Measurements from ENCODE around the gene CPZ.
"Not testable (repeated sequence)": the region's sequence is repeated elsewhere in the genome, so short reads cannot be mapped to it uniquely, and the experiment has no call there.

The CPZ gene

DNA sequence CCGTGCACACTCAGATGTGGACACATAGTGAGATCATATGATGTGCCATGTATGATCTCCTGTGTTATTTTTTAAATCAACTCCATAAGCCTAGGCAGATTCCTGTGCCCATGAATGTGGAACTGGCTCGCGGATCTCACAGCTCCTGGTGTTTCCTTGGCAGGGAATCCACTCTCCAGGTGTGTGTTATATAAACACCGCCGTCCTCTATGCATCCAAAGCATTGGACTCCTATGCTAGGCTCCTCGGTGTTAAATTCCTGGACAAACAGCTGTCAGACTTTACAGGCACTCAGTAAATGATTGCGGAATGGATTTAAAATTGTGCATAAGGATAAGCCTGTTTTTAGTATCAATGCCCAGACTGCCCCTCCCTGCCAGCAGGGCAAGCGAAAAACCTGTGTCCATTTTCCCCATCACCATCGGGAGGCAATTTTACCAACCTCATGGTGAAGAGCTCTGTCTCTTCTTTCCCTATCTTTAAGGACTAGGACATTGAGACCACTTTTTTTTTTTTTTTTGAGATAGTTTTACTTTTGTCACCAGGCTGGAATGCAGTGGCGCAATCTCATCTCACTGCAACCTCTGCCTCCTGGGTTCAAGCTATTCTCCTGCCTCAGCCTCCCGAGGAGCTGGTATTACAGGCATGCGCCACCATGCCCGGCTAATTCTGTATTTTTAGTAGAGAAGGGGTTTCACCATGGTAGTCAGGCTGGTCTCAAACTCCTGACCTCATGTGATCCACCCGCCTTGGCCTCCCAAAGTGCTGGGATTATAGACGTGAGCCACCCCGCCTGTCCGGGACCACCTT is 36.0 kb upstream of the CPZ start:
- no peak for DNase-seq

DNA sequence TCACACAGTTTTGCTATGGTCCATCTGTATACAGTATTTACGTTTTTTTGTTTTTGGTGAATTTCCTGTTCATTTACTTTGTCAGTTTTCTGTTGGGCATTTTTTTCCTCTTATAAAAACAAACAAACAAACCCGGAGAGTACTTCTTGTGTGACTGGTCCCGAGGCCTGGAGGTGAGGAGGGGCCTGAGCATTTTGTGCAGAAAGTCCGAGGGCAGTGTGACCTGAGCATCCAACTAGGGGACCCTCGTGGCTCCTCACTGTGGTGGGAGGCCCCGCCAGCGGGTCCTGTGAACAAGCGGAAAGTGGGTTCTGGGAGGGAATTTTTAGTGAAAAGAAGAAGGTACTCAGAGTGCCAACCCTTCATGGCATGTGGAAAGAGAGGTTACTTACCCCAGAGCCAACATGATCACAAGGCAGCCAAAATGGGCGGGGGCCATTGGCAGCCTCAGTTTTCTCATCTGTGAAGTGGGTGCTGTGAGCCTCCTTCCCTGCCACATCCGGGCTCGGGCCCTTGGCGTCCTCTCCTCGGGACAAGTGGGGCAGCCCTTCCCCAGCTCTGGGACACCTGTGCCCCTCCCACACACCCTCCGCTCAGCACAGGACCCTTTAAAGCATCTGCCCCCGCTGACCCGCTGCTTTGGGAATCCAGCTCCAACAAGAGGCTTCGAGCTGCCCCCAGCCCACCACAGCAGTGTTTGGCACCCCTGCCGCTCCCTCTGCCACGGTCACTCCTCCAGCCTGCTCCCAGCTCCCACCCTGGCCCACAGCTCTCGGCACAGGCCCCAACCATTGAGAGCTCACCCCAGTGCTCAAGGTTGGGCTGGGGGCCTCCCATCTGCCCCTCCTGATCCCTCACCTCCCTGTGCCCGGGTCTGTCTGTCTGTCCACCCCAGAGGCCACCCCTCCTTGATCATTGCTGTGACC is 35.2 kb upstream of the CPZ start:
- DNase-seq = no peak

DNA sequence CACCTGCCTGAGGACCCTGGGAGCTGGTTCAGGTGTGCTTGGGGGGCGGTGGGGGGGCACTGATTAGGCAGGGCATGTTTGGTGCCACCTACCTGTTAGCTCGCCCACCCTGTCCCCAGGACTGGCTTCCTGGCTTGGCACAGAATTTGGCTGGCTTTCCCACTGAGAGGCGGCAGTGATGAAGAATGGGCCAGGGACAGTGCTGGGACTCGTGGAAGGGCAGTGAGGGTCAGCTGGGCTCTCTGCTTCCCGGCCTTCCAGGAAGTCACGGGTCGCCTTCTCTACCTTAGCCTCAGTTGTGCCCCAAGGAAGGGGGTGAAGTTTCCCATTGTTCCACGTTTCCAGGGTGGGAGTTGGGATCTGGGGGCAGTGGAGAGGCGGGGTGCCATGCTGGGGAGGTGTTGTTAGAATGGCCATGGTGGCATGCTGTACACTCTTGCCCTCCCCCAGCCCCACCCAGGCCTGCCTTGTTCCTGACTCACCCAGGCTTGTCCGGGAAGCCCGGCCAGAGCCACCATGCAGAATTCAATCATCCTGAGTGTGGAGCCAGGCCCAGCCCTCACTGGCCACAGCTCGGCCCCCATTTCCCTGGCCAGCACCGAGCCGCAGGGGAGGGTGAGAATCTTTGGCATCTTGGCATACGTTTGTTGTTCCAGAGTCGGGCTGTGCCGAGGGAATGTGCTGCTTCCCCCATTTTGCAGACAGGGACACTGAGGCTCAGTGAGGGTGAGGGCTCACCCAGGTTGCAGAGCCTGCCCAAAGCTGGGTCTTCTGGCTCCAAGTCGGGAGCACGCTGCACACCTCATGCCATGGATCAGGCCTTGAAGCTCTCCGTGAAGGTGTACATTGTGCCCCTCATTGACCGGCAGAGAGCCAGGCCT is 34.2 kb upstream of the CPZ start:
- no peak for DNase-seq

DNA sequence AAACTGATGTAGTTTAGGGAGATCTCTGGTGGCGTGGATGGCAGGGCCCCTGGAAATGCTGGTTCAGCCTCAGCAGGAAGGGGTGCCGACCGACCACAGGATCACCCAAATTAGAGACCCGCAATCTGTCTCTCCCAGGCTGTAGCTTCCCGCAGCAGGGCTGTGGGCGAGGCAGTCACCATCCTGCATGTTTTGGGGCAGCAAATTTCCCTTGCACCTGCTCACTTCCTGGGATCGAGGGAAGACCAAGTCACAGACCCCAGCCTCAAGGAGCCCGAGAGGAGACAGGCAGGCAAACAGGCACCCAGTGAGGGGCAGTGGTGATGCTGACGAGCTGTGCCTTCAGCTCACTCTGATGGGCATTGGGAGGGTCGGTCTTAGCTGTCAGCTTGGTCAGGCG is 33.6 kb upstream of the CPZ start:
- DNase-seq = no peak

DNA sequence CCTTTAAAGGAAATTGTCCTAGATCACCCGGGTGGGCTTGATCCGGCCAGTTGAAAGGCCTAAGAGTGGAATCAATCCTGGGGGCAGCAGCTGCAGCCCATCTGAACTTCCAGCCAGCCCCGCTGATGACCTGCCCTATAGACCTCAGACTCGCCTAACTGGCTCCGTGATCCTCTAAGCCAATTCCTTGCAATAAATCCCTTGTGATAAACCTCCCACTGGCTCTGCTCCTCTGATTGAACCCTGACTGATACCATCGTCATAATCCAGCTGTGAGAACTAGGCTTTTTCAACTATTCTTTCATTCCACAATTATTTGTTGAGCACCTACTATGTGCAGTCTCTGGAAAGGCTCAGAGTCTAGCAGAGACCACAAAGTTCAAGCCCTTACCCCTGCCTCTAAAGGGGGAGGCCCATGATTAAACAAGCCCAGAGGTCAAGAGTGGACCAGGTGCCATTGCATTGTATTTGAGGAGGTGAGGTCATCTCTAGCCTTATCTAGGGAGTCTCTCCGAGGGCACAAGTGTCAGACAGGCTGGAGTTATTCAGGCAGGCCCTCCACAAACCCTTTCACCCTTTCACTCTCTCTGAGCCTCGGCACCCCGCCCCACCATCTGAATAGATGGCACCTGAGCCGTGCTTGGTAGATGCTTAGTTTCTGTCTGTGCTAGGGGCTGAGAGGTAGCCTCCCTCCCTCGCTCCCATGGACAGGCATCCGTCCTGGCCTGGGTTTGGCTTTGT is 32.9 kb upstream of the CPZ start:
- DNase-seq = no peak

DNA sequence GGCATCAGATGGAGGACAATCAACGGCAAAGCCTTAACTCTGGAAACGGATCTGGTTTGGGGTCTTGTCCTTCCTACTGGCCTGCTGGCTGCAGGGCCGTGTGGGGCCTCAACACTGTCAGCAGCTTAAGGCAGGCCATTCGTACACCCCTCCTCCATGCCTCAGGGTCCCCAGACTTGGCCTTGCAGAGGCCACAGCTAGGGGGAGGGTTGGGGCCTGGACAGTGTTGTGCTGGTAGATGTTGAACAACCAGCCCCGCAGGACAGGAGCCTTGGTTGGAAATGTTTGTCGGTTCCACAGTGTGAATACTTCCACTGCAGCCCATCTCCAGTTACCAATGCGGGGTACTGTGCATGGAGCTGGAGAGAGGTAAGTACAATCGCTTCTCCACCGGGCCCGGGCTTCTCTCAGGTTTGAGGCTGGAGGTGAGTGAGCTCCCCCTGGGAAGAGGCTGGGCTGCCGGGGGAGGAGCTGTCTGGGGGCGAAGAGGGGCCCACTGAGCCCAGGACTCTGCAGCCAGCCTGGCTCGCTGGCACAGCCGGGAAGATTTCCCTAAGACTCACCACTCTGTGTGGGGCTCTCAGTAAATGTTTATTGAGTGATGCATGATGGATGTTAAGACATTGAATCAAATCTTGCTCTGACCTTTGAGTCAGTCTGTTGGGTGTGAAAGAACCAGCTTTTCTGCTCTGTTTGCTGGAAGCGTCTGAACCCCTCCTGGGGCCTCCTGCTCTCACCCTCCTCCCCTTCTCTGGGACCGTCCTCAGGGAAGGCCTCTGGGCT is 32.1 kb upstream of the CPZ start:
- DNase-seq = no peak

DNA sequence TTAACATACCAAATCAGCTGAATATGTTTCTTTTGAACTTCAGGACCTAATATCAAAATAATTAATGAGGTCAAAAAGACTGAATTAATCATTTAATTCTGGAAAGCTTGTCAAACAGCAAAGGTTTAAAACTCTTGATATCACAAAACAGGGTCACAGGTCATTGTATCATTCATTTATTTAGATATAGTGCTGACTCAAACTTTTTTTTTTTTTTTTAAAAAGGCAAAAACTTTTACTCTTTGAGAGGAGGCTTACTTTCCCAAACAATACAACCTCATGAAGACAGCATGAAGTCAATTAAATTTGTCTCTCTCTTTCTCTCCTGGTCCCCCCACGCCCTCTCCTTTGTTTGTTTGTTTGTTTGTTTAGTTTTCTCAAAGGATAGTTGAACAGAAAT is 28.0 kb upstream of the CPZ start:
- DNase-seq = no peak

DNA sequence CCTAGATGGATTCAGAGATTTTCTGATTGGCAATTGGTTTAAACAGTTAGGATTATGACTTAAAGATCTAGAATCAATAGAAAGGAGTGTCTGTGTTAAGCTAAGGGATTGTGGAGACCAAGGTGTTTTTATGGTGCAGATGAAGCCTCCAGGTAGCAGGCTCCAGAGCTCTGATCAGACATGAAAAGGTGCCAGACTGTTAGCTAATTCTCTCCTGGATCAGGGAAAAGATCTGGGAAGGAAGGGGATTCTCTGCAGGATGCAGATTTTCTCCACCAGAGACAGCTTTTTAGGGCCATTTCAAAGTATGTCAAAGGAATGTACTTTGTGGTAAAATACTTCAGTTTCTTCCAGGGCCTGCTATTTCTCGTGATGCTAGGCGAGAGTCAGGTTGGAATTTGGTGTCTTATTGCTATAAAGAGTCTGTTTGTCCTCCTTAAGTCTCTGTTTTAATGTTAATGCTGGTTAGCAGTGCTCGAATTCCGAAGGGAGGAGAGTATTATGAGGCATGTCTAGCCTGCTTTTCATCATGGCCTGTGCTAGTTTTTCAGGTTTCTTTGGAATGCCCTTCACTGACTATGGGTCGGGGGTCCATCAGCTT is 24.4 kb upstream of the CPZ start:
- DNase-seq = no peak

DNA sequence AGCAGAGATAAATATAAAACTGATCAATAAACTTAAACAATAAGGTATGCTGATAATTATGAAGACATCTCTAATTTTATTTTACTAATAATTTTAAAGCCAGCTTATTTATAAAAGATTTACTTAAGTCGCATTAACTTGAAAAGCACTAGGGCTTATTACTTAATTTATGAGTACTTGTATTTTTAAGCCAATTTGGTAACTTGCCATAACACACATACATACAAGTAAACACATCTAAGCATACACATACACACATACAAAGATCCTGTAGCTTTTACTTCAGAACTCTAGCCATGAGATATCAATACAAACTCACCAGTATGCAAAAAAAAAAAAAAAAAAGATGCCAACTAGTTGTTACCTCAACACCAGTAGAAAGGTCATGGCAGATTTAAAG is 22.4 kb upstream of the CPZ start:
- no peak for DNase-seq

DNA sequence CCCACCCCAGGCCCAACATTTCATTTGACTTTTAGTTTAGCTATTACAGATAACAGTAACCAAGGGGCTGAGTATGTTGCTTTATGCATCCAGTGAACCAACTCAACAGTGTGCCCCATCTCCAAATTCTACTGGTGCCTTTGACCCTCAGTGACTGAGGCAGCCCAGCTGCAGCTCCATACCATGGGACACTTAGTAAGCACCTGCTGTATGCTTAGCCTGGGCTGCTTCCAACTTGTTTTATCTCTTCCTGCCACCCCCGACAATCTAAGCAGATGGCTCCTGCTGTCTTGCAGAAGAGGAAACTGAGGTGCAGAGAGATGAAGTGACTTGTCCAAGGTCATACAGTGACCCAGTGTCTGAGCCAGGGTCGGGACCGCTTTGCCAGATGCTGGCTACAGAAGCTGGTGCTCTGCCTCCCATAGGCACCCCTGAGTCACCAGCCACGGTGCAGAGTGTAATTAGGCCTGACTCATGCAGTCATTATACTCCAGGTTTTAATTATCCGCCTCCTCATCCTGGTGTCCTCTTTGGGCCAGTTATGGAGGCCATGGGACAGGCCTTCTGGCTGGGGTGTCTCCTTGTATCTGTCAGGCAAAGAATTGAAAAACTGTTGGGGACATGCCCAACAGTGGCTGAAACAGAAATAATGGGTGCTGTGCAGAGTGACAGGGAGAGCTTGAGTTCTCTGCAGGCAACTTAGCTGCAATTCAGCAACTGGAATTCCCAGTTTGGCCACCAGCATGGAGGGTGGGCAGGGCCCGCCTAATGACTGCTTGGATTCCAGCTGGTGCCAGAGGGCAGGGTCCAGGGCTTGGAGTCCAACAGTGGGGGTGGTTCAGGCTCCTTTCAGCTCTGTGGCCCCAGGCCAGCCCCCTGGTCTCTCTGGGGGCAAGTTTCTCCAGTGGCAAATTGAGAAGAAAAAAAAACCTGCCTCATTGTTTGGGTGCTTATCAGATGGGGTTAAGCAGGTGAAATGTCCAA is 20.6 kb upstream of the CPZ start:
- DNase-seq = no peak

DNA sequence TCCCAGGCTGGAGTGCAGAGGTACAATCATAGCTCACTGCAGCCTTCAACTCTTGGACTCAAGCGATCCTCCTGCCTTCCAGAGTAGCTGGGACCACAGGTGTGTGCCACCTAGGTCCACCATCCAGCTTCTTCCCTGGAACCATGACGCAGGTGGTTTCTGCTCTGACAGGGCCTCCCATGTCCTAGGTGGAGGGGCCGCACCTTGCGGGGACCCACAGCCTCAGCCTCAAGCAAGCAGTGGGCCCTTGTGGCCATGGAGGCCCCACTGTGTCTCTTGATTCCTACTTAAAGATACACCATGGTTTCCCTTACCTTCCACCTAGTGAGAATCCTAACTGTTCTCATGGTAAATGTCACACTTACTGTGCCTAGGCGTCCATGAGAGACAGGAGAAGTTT is 19.3 kb upstream of the CPZ start:
- no peak for DNase-seq

DNA sequence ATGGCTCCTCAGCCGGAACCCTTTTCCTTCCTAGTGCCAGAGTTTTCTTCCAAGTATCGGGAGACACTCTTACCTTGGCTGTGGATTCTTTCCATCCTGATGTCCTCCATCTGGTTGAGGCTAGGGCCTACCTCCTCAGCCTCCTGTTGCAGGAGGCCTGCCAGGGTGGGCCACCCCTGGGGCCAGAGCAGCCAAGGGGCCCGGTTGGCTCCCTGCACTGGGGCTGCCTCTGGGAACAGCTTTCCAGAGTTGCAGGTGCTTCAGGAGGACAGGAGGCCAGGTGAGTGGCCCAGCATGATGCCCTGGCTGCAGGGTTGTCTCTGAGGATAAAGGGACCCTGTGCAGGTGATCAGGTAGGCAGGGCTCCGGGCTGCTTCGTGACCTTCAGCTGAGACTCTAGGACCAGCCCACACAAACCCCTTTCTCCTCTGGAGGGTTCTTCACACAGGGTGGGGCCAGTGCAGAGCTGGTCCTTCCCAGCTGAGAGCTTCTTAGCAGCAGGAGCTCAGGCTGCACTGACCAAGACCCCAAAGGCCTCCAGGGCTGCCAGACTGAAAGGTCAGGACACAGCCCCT is 17.7 kb upstream of the CPZ start:
- DNase-seq = no peak

DNA sequence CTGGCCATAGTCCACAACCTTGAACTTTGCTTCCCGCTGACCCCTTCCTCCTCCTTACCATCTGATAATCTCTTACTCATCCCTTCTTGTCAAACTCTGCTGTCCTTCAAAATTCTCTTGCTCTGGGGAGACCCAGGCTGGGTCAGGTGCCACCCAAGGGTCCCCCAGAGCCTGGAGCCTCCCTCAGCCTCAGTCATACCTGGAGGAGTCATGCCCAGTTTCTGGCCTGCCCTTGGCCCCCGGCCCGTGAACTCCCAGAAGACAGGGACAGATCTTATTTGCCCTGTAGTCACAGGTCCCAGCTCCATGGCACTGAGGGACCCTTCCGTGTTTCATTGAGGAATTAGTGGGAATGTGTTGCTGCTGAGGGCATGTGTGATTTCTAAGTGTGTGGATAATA is 17.1 kb upstream of the CPZ start:
- no peak for DNase-seq

DNA sequence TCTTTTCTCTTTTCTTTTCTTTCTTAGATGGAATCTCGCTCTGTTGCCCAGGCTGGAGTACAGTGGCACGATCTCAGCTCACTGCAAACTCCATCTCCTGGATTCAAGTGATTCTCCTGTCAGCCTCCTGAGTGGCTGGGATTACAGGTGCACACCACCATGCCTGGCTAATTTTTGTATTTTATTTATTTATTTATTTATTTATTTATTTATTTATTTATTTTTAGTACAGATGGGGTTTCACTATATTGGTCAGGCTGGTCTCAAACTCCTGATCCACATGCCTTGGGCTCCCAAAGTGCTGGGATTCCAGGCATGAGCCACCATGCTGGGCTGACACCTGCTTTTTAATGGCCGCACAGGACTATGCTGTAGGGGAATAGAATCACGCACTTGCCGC is 16.0 kb upstream of the CPZ start:
- not testable (repeated sequence) for DNase-seq

DNA sequence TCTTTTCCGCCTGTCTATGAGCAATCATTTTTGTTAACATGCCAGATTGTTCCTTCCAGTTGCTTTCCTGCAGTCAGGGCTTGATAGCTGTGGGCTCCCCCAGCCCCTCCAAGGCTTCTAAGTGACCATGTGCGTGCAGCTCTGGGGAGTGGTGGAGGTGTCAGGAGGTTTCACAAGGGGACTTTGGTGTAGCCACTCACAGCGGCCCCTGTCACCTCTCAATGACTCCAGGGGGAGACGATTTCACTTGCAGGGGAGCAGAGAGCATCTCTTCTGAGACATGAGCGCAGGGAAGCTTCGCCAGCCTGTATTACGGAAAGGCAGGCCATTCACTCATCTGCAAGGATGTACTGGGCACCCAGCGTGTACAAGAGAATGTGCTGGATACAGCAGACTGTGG is 15.5 kb upstream of the CPZ start:
- no peak for DNase-seq

DNA sequence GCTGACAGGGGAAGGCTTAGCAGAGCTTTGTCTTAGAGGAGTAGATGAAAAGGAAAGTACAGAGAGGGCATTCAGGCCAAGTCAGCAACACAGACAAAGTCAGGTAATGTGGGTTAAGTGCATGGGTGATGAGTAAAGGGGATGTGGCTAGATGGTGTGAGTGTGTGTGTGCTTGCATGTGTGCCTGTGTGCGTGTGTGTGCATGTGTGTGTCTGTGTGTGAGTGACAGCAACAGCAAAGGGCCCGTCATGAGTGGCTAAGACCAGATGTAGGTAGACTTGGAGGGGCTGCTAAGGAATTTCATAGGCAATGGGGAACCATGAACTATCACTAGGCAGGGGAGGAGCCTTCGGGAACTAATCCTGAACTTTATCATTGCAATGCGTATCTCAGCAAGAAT is 14.6 kb upstream of the CPZ start:
- no peak for DNase-seq

DNA sequence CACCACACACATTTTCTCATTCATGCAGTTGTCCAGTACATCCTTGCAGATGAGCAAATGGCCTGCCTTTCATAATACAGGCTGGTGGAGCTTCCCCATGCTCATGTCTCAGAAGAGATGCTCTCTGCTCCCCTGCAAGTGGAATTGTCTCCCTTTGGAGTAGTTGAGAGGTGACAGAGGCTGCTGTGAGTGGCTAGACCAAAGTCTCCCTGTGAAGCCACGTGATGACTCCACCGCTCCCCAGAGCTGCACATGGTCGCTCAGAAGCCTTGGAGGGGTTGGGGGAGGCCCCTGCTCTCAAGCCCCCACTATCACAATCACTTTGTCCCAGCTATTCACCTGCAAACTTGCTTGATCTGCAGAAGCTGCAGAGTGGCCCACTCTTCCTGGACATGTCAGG is 13.8 kb upstream of the CPZ start:
- DNase-seq = no peak

DNA sequence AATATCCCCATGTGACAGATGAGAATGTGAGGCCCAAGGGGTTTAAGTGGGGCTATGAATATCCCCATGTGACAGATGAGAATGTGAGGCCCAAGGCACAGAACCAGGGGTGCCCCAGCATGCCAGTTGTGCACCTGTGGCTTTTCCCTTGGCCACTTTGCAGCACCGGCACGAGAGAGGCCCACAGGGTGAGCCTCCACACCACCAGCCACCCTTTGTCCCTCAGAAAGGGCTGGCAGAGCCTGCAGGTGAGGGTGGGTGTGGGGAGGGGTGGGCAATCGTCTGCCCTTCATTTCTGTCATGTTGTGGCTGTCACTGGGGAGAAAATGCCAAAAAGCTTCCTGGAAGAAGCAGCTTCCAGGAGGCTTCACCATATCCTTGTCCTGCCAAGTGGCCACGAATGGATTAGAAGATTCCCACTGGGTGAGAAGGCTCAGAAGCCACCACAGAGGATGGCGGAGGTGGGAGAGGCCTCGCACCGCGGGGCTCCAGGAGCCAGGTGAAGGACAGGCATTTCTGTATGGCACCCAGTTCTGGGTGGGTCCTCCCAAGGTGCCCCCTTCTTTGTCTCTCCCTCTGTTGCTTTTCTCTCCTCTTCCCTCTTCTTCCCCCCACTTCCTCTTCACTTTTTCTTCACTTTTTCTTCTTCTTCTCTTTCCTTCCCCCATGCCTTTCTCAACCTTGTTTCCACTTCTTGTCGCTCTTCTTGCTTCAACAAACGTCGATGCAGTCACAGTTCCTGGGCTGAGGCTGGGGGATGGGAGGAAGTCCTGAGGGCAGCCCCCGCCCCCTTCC is 12.8 kb upstream of the CPZ start:
- DNase-seq = no peak
